ENCODE data around the gene SLC36A3. TPM values are rescaled to one million over a fixed set of nuclear protein-coding genes. Genes with fewer than 3 reads are reported as not detected.

Gene SLC36A3
- total RNA-seq, 1 experiment from 2014 or later: not detected

GRCh38 chr5:151264113-151264512 is 39.5 kb downstream of the SLC36A3 start:
- ChIA-PET POLR2A (interaction anchor here (0.8 to 4.4 kb wide), 5 partner anchors 8 to 139 kb away, joined by 4 to 55 read pairs (median 5); partner anchors contain the start of genes CCDC69 and GM2A), CTCF (interaction anchor here (0.7 to 1.8 kb wide), 8 partner anchors 9 to 365 kb away, joined by 3 to 13 read pairs (median 6); no protein-coding TSS in a partner anchor)
- Mint-ChIP-seq H3K4me1 (ENCODE audit: insufficient read depth, unreplicated experiment) (peaks cover 20% of the 10 kb centered on the region), H3K9me3 (ENCODE audit: unreplicated experiment) (no peaks in the 10 kb centered on the region), H3K27ac (ENCODE audit: low read depth, unreplicated experiment) (peak overlapping the region; percentile 91), H3K36me3 (ENCODE audit: insufficient read depth, unreplicated experiment) (peaks cover 95% of the 10 kb centered on the region), H3K4me3 (ENCODE audit: unreplicated experiment) (peak overlapping the region; percentile 1), H3K27me3 (ENCODE audit: insufficient read depth, unreplicated experiment) (no peaks in the 10 kb centered on the region)
- no peak for TF ChIP-seq CTCF (IDR thresholded peaks at IDR 0.05; ENCODE audit: unreplicated experiment)
- peak; percentile 79 for DNase-seq (ENCODE audit: unreplicated experiment)
- intact Hi-C loops (cut with micrococcal nuclease): no loop called here
- no TSS peak for BruUV-seq (replicated peaks)

DNA sequence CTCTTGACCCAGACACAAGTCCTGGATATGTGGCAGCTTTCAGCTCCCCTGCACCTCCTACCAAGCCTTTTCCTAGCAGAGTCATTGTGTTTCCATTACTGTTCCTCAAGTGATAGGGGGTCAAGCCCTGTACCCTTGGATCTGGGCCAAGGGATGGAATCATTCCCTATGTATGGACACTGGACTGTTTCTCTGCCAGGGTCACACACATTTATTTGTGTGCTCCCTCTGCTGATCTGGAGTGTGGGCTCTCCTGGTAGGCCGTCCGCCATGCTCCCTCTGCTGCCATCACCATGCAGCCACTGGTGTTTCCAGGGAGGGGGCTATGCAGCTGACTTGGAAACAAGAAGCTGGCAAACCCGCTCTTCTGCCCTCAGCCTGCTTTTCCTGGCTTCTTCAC is 41.0 kb downstream of the SLC36A3 start:
- CTCF ChIA-PET: interaction anchor here (0.6 to 1.1 kb wide), 4 partner anchors 11 to 419 kb away, joined by 3 to 4 read pairs (median 3); no protein-coding TSS in a partner anchor
- intact Hi-C loops (cut with micrococcal nuclease): no loop called here
- H3K4me1 Mint-ChIP-seq (ENCODE audit: insufficient read depth, unreplicated experiment): peaks cover 35% of the 10 kb centered on the region
- DNase-seq (ENCODE audit: unreplicated experiment): no peak
- H3K4me3 Mint-ChIP-seq (ENCODE audit: unreplicated experiment): no peak overlapping the region
- no TSS peak for BruUV-seq (replicated peaks)
- no peaks in the 10 kb centered on the region for H3K27me3 Mint-ChIP-seq (ENCODE audit: insufficient read depth, unreplicated experiment)
- peak overlapping the region; percentile 91 for H3K27ac Mint-ChIP-seq (ENCODE audit: low read depth, unreplicated experiment)
- POLR2A ChIA-PET: interaction anchor here (4.4 kb wide), 1 partner anchor 9 kb away, joined by 55 read pairs; the partner anchor contains the start of gene GM2A
- TF ChIP-seq CTCF (IDR thresholded peaks at IDR 0.05; ENCODE audit: unreplicated experiment): no peak
- H3K36me3 Mint-ChIP-seq (ENCODE audit: insufficient read depth, unreplicated experiment): peaks cover 92% of the 10 kb centered on the region
- H3K9me3 Mint-ChIP-seq (ENCODE audit: unreplicated experiment): no peaks in the 10 kb centered on the region

- intact Hi-C loops (cut with micrococcal nuclease): loop anchor here (10.0 kb wide), 1 partner anchor 485 kb away; no protein-coding TSS in a partner anchor
- Mint-ChIP-seq H3K27me3 (ENCODE audit: insufficient read depth, unreplicated experiment) (no peaks in the 10 kb centered on the region), H3K9me3 (ENCODE audit: unreplicated experiment) (no peaks in the 10 kb centered on the region), H3K27ac (ENCODE audit: low read depth, unreplicated experiment) (peak overlapping the region; percentile 89), H3K36me3 (ENCODE audit: insufficient read depth, unreplicated experiment) (peaks cover 68% of the 10 kb centered on the region), H3K4me3 (ENCODE audit: unreplicated experiment) (no peak overlapping the region), H3K4me1 (ENCODE audit: insufficient read depth, unreplicated experiment) (peaks cover 44% of the 10 kb centered on the region)
- no peak for DNase-seq (ENCODE audit: unreplicated experiment)
- TF ChIP-seq CTCF (IDR thresholded peaks at IDR 0.05; ENCODE audit: unreplicated experiment): no peak
- ChIA-PET CTCF (no interaction called here), POLR2A (no interaction called here)
- no TSS peak for BruUV-seq (replicated peaks)
These were observed 43.6 kb downstream of the SLC36A3 start for GRCh38 chr5:151259931-151260330.

DNA sequence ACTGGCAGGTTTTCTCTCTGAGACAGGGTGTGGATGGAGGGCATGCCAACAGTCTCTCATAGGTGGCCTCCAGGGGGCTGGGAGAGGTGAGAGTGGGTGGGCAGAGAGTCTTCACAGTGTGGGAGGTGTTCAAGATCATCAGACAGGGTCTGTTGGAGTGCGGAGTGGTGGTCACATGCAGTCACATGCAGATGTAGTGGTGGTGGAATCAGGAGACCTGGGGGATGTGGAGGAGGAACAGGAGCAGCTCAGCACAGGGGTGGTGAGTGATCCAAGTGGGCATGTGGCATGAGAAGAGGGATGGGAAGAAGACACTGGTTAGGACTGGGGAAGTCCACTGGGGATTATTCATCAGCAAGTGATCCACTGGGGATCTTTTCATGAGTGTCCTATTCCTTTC is 44.8 kb downstream of the SLC36A3 start:
- TF ChIP-seq CTCF (IDR thresholded peaks at IDR 0.05; ENCODE audit: unreplicated experiment): no peak
- Mint-ChIP-seq H3K27me3 (ENCODE audit: insufficient read depth, unreplicated experiment) (no peaks in the 10 kb centered on the region), H3K36me3 (ENCODE audit: insufficient read depth, unreplicated experiment) (peaks cover 62% of the 10 kb centered on the region), H3K27ac (ENCODE audit: low read depth, unreplicated experiment) (peak overlapping the region; percentile 89), H3K4me1 (ENCODE audit: insufficient read depth, unreplicated experiment) (peaks cover 35% of the 10 kb centered on the region), H3K9me3 (ENCODE audit: unreplicated experiment) (no peaks in the 10 kb centered on the region), H3K4me3 (ENCODE audit: unreplicated experiment) (no peak overlapping the region)
- intact Hi-C loops (cut with micrococcal nuclease): loop anchor here (10.0 kb wide), 1 partner anchor 486 kb away; no protein-coding TSS in a partner anchor
- POLR2A ChIA-PET: no interaction called here
- DNase-seq (ENCODE audit: unreplicated experiment): no peak
- CTCF ChIA-PET: interaction anchor here (0.6 to 3.3 kb wide), 5 partner anchors 19 to 256 kb away, joined by 3 to 19 read pairs (median 4); no protein-coding TSS in a partner anchor
- no TSS peak for BruUV-seq (replicated peaks)
